CD4-positive, alpha-beta T cell treated with Interferon alpha-2 for 1 hour (primary cell): ENCODE data around the gene MYMK.

Experiments used
- DNase-seq, 2 donors: peaks; one replicate each; pipeline ENCODE4 v3.0.0-alpha.2; 2020 to 2022

The MYMK gene

DNA sequence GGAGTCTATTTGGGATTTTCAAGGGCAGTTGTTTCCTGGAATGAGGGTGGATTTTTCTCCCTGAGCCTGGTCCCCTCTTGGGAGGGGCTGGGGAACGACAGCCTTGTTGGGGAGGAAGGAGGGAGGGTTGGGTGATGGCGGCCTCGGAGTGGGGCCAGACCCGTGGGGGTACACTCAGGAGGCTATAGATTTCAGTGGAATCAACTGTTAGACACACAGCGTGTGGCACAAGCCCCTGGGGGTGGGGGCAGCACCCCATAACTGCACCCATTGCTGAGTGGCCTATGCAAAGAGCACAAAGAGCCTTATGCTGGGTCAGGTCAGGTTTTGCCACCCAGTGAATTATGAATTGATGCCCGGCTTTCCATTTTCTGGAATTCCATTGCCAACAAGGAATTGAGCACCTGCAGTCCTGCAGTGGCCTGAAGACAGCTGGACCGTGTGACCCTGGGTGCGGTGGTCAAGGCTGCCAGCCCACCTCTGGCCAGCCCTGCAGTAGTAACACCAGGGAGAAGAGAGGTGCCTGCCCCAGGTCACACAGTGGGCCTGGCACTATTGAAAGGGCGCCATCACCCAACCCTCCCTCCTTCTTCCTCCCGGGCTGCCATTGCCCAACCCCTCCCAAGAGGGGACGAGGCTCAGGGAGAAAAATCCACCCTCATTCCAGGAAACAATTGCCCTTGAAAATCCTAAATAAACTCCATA is 8.4 kb downstream of the MYMK start:
- no peak for DNase-seq

GRCh38 chr9:133515615-133516255 is 9.0 kb downstream of the MYMK start:
- no peak for DNase-seq

DNA sequence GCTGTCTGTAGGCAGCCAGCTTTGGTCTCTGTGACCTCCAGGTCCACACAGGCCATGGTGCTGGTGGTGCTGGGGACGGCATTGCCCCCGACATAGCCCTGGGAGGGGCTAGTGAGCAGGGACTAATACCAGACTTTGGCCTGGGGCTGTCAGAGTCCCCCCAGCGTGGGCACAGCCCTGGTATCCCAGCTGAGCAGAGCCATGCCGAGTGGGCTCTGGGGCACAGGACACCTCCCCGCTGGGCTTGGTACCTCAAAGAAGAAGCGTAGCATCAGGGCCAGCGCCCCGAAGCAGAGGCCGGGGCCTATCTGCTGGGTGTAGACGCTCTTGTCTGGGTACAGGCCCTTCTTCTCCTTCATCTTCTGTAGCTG is 9.5 kb downstream of the MYMK start:
- no peak for DNase-seq

DNA sequence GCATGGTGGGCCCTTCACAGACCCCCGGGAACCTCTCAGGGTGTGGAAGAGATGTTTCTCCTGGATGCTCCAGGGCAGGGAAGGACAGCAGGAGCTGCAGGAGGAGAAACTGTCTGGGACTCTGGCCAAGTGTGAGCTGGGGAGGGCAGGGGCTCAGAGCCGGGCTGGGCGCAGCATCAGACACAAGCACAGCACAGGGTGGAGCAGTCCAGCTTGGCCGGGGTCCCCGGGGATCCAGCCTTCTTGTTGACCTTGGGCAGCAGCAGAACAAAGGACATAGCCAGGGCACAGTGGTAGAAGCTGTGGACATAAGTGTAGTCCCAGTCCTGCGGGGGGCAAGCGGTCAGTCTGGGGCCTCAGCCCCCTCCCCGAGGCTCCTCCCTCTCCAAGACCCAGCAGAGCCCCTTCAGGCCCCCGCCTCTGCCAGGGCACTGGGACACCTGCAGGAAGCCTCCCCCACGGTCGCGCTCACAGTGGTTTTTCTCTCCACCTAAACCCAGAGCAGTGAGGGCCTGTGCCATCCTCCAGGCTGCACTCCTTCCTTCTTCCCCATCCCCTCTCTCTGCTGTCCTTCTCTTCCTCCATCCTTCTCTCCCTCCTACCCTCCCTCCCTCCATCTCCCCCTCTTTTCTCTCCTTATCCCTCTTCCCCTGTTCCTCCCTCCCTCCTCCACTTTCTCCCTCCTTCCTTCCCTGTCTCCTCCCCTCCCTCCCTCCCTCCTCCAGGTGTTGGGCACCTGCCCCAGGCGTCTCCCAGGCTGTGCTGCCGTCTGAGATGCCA is 10.1 kb downstream of the MYMK start:
- no peak for DNase-seq

DNA sequence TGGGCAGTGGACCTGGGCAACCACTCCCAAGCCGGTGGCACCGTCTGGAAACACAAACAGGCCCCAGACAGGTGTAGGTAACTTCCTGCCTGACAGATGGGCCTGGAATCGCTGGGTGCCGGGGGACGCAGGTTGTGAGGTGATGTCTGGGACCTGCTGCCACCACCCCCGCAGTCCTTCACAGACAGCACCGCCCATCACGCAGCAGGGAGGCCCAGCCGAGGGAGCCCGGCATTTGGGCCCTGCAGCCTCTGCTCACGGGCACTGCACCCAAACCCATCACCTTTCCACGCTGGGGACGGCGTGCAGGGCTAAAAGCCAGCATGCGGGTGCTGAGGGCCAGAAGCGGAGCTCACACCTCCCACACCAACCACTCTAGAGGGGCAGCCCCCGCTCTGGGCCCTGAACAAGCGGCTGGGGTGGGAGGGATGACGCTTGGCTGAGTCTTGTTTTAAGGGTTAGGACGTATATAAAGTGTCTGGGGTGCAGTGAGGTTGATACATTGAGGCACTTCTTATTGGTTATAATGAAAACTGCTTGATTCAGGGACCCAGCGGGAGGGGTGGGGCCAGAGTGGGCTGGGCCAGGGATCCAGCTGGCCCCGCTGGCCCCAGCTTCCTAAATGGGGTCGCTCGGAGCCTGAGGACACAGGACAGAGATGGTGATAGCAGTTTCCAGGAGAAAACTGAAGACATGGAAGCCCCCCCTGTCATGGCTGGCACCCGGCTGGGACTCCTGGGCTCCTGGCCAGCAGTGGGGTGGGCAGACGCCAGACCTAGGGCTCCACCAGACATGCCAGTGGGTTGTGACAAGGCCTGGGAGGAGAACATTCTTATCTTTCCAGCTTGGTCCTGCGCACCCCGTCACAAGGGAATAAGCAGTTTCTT is 11.3 kb downstream of the MYMK start:
- DNase-seq = no peak

DNA sequence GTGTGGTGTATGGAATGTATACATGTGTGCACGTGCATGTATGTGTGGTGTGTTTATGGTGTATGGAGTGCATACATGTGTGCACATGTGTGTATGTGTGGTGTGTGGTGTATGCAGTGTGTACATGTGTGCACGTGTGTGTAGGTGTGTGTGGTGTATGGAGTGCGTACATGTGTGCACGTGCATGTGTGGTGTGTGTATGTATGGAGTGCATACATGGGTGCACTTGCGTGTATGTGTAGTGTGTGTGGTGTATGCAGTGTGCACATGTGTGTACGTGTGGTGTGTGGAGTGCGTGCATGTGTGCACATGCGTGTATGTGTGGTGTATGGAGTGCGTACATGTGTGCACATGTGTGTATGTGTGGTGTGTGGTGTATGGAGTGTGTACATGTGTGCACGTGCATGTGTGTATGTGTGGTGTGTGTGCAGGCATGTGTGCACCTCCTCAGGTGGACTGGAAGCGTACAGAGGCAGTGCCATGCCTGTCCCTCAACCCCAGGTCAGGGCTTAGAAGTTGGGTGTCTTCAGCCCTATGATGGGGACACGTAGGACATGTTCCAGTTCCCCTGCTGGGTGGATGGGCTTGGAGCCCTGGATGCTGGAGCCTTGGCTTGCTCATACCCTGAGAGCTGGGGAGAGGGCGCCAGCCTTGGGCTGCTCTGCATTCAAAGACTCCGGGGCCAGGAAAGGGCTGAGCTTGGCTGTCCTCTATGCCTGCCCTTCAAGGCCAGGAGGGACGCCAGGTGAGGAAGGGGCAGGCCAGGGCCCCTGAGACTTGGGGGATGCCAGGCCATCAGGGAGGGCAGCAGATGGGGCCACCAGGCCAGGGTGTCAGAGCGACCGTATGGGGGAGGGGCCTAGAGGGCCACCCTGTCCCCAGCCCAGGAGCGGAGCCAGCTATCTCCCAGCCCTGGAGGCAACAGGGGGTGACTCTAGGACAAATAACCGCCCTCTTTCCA is 12.2 kb downstream of the MYMK start:
- DNase-seq = no peak

DNA sequence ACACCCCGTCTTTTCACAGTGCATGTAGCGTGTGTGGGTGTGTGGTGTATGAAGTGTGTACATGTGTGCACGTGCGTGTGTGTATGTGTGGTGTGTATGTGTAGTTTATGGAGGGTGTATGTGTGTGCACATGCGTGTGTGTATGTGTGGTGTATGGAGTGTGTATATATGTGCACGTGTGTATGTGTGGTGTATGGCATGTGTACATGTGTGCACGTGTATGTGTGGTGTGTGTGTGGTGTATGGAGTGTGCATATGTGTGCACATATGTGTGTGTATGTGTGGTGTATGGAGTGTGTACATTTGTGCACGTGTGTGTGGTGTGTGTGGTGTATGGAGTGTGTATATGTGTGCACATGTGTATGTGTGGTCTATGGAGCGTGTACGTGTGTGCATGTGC is 13.2 kb downstream of the MYMK start:
- no peak for DNase-seq

DNA sequence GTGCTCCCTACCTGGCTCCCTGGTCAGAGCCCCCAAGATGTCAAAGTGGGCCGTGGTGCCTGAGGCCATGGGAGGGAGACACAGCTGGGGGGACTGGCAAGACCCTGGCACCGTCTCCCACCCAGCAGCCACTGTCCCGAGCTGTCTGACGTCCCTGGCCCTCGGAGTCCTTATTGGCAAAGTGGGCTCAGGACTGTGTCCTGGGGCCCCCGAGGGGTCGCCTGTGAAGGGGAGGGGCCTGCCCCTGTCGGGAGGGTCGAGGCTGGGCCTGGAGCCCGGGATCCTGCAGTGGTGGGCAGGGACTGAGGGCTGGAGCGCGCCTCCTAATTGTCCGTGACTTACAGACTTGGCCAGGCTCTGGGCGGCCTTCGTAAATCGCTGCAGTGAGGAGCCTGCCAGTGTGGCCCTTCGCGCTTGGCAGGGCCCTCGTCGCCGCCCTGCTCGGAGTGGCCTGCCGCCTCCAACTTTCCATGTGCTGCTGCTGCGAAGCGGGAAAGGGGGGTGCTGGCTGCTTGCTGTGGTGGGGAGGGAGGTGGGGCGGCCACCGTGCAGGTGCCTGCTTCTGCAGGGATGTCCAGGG is 13.7 kb downstream of the MYMK start:
- no peak for DNase-seq

GRCh38 chr9:133509179-133510083 is 15.3 kb downstream of the MYMK start:
- peak in 1 of 2 donors; percentile 12 for DNase-seq

DNA sequence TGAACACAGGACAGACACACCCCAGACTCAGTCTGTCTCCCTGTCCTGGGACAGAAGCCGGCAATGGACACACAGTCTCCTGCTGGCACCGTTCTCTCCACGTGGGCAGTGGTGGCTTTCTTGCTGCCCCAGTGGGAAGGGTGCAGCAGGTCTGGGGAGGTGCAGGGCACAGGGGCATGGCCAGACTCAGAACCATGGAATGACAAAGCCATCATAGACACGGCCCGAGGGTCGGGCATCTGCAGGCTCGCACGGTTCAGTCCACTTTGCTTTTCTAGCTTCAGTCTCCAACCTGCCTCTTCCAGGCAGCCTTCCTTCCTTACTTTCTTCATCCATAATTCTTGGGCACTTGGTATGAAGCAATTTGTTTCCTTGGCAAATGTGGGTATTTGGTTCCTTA is 16.7 kb downstream of the MYMK start:
- no peak for DNase-seq

GRCh38 chr9:133507246-133507965 is 17.4 kb downstream of the MYMK start:
- no peak for DNase-seq

GRCh38 chr9:133506653-133507038 is 18.1 kb downstream of the MYMK start:
- DNase-seq = no peak

GRCh38 chr9:133505901-133506652 is 18.7 kb downstream of the MYMK start:
- no peak for DNase-seq

- DNase-seq = no peak
These were observed 19.5 kb downstream of the MYMK start for GRCh38 chr9:133505186-133505830.

DNA sequence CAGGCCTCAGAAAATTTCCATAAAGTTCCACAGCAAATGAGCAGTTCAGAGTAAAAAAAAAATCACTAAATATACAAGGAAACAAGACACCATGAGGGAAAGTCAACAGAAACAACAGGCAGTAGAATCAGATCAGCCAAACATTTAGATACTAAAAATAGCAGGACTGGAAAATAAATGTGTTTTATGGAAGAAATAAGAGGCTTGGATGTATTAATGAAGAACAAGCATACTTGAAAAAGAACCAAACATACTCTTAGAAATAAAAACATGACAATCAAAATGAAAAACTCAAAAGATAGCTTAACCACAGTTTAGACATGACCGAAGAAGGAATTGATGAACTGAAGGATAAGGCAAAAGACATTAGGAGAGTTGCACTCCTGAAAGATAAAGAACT is 22.6 kb downstream of the MYMK start:
- no peak for DNase-seq

DNA sequence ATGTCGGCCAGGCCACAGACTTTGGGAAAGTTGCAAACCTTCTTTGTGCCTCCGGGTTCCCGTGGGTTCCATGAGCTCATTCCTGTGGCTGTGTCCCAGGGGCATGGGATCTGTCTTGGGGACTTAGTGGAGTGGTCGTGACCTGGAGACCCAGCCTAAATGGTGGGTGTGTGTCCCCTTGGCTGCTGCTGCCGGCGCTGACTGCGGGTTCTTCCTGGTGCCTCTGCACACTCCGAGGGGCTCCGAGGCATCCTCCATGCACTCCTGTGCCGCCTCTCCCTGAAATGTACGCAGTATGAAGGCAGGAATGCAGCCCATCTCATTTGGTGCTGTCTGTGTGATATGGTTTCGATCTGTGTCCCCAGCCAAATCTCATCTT is 24.9 kb downstream of the MYMK start:
- no peak for DNase-seq

- no peak for DNase-seq
These were observed 25.4 kb downstream of the MYMK start for GRCh38 chr9:133499132-133499891.
